A549 treated with CORT108297 at 1 μM for 4 hours (cell line): ENCODE measurements around the gene PDGFA. TPM values are rescaled to one million over a fixed set of nuclear protein-coding genes. Genes with fewer than 3 reads are reported as not detected.

Experiments used
- total RNA-seq: library from RNA; stranded (reverse); fragments of 200-300 nt; extraction: Qiagen RNA extraction; gene quantifications from 5 replicates; pipeline ENCODE4 v1.2.3, GENCODE V29; 2022

Gene PDGFA
- total RNA-seq, result 31.4 to 36.9 TPM (median 32.3 TPM) in 5 replicates

DNA sequence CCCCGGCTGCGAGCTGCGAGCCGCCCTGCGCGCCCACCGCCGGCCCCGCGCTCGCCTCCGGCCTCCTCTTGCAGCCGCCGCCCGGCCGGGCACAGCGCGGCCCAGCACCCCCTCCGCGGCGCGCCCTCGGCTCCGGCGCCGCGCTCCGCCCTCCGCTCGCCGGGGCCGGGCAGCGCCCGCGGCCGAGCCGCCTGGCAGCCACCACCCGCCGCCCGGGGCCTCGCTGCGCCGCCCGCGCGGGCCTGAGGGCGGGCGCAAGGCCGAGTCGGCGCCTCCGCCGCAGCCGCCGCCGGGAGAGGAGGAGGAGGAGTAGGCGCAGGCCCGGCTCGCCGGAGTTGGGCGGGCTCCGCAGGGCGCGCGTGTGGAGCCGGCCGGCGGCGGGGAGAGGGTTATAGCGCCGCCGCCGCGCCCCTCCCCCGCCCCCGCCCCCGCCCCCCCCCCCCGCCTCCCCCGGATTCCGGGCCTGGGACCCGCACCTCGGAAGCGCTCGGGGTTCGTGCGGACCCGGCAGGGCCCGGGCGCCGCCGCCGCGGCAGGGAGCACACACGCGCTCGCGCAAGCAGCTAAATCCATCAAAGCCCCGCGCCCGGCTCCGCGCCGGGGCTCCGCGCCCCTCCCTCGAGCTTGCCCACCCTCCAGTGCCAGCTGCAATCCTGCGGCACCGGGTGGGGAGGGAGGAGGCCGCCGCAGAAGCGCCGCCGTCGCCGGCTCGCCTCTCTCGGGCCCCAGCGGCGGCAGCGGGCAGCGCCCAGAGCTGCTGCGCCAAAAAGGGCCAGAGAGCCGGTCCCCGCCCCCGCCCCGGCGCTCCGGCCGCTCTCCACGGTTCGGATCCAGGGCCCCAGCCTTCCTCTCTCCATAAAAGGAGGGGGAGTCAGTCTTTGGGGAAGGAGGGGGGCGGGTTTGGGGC is at the start of gene PDGFA:
Gene PDGFA, minus strand, starts transcription at position 363 of the 907 bp plus-strand sequence. CDS start 845 bp downstream, outside the sequence.

Other genes with a start within 250 kb of the PDGFA start
- not detected in 5 replicates for gene FOXL3, start 229.7 kb downstream of the PDGFA start, total RNA-seq
- gene DNAAF5, start 206.9 kb upstream of the PDGFA start, total RNA-seq, result 35.9 to 52.0 TPM (median 50.1 TPM) in 5 replicates
- 25.3 to 31.1 TPM (median 27.7 TPM) in 5 replicates for gene PRKAR1B, start 207.4 kb upstream of the PDGFA start, total RNA-seq